WTC11 (cell line): ENCODE data around the gene NEURL1. TPM values are rescaled to one million over a fixed set of nuclear protein-coding genes. Genes with fewer than 3 reads are reported as not detected.

Experiments
- ATAC-seq: fragments of 200-7000 bp; cut with Tn5 transposase; 2 replicates; pipeline ENCODE4 v1.10.0; 2021; ENCODE audit warnings: mild to moderate bottlenecking, moderate library complexity
- CTCF ChIA-PET: fragments of 300-600 bp; sonication (Branson Sonifier 250); formaldehyde crosslinking; loops from one replicate; lab custom pipeline; 2021; ENCODE audit warnings: antibody characterized with exemption; lab: Charles Lee
- POLR2A ChIA-PET: fragments of 350-600 bp; sonication (Branson Sonifier 250); formaldehyde crosslinking; loops from one replicate; lab custom pipeline; 2021; ENCODE audit warnings: antibody characterized with exemption; lab: Charles Lee
- DNase-seq: peaks from one replicate; pipeline ENCODE4 v3.0.0; 2021; ENCODE audit warnings: low spot score
- H3K27ac Mint-ChIP-seq: 2 replicates; pipeline ENCODE4 v1.8.0; 2021; ENCODE audit warnings: mixed read lengths
- H3K27me3 Mint-ChIP-seq: 2 replicates; pipeline ENCODE4 v1.8.0; 2021; ENCODE audit warnings: low read depth, mild to moderate bottlenecking, moderate library complexity, mixed read lengths
- H3K36me3 Mint-ChIP-seq: 2 replicates; pipeline ENCODE4 v1.8.0; 2021; ENCODE audit warnings: mixed read lengths
- H3K4me1 Mint-ChIP-seq: 2 replicates; pipeline ENCODE4 v1.8.0; 2022; ENCODE audit warnings: mixed read lengths
- H3K4me3 Mint-ChIP-seq: 2 replicates; pipeline ENCODE4 v1.8.0; 2021; ENCODE audit warnings: mild to moderate bottlenecking, moderate library complexity, mixed read lengths
- H3K9me3 Mint-ChIP-seq: 2 replicates; pipeline ENCODE4 v1.8.0; 2021; ENCODE audit warnings: mixed read lengths
- CBFB ChIP-seq: sonication (generic); formaldehyde crosslinking; IDR thresholded peaks from 2 replicates; pipeline ENCODE4 v1.8.1; 2022; ENCODE audit warnings: mild to moderate bottlenecking, low read depth, missing genetic modification reagents
- NFYB ChIP-seq: sonication (generic); formaldehyde crosslinking; conservative IDR thresholded peaks from 2 replicates; pipeline ENCODE4 v1.8.0; 2022; ENCODE audit warnings: low read depth, missing genetic modification reagents
- PRDM15 ChIP-seq: sonication (generic); formaldehyde crosslinking; IDR thresholded peaks from 2 replicates; pipeline ENCODE4 v1.8.0; 2022; ENCODE audit warnings: missing genetic modification reagents
- SMAD3 ChIP-seq: sonication (generic); formaldehyde crosslinking; IDR thresholded peaks from 2 replicates; pipeline ENCODE4 v1.8.0; 2022; ENCODE audit warnings: missing genetic modification reagents, mild to moderate bottlenecking, borderline replicate concordance
- SOX15 ChIP-seq: fragments of 250-450 bp; sonication (Bioruptor Pico); IDR thresholded peaks from 2 replicates; pipeline ENCODE4 v1.9.0; 2021; ENCODE audit warnings: mild to moderate bottlenecking
- ZBTB43 ChIP-seq: sonication (generic); formaldehyde crosslinking; IDR thresholded peaks from 2 replicates; pipeline ENCODE4 v1.8.1; 2023; ENCODE audit warnings: mild to moderate bottlenecking, missing genetic modification reagents
- ZNF281 ChIP-seq: sonication (generic); formaldehyde crosslinking; IDR thresholded peaks from 2 replicates; pipeline ENCODE4 v1.8.0; 2023; ENCODE audit warnings: mild to moderate bottlenecking, missing genetic modification reagents
- ZNF512 ChIP-seq: sonication (generic); formaldehyde crosslinking; IDR thresholded peaks from 2 replicates; pipeline ENCODE4 v1.8.1; 2022; ENCODE audit warnings: missing genetic modification reagents, borderline replicate concordance
- ZNF532 ChIP-seq: fragments of 250-450 bp; sonication (Bioruptor Pico); IDR thresholded peaks from 2 replicates; pipeline ENCODE4 v1.9.0; 2021; ENCODE audit warnings: mild to moderate bottlenecking, borderline replicate concordance
- total RNA-seq: library from RNA; stranded (reverse); gene quantifications from 3 replicates; pipeline ENCODE4 v1.2.3, GENCODE V29; 2021

The NEURL1 gene
- total RNA-seq, 1 experiment from 2014 or later: 1.2 TPM

GRCh38 chr10:103619424-103620351, 126.2 kb downstream of the NEURL1 start:
- Mint-ChIP-seq H3K27me3 (no peaks in the 10 kb centered on the region), H3K4me3 (no peak overlapping the region), H3K27ac (peak overlapping the region; percentile 53; the same call in 1 of the 2 replicates), H3K4me1 (peaks cover 9% of the 10 kb centered on the region), H3K36me3 (no peaks in the 10 kb centered on the region), H3K9me3 (no peaks in the 10 kb centered on the region)
- TF ChIP-seq CBFB (CRISPR knock-in tag): no peak
- no peak for TF ChIP-seq PRDM15
- no peak for TF ChIP-seq NFYB (CRISPR knock-in tag)
- no peak for TF ChIP-seq ZBTB43 (CRISPR knock-in tag)
- no peak for TF ChIP-seq ZNF281
- no peak for TF ChIP-seq ZNF512 (CRISPR knock-in tag)
- TF ChIP-seq SOX15 (CRISPR knock-in tag): no peak
- TF ChIP-seq ZNF532 (CRISPR knock-in tag): no peak
- no peak for TF ChIP-seq SMAD3
- ChIA-PET CTCF (interaction anchor here (0.5 to 2.4 kb wide), 8 partner anchors 11 to 93 kb away, joined by 3 to 15 read pairs (median 4); no protein-coding TSS in a partner anchor), POLR2A (no interaction called here)
- no peak for ATAC-seq
- no peak for DNase-seq
